ACC112 (cell line): ENCODE measurements around the gene EHBP1.

Experiments used
- H2AFZ ChIP-seq: fragments of 200-600 bp; sonication (generic); one replicate; pipeline ENCODE4 v1.6.0; 2017; ENCODE audit warnings: antibody characterized with exemption, low read length; ENCODE audit not compliant: unreplicated experiment
- H3K27ac ChIP-seq: fragments of 200-600 bp; sonication (generic); 2 replicates; pipeline ENCODE4 v1.5.1; 2014; ENCODE audit warnings: low read depth, mild to moderate bottlenecking, antibody characterized with exemption, low read length, moderate library complexity
- H3K27me3 ChIP-seq: fragments of 200-600 bp; sonication (generic); 2 replicates; pipeline ENCODE4 v1.6.1; 2014; ENCODE audit warnings: mild to moderate bottlenecking, antibody characterized with exemption, low read length, moderate library complexity, mixed read lengths; ENCODE audit not compliant: insufficient read depth
- H3K36me3 ChIP-seq: fragments of 200-600 bp; sonication (generic); 2 replicates; pipeline ENCODE4 v1.6.1; 2016; ENCODE audit warnings: mild to moderate bottlenecking, antibody characterized with exemption, low read length, moderate library complexity, mixed read lengths; ENCODE audit not compliant: insufficient read depth
- H3K4me1 ChIP-seq: fragments of 200-600 bp; sonication (generic); one replicate; pipeline ENCODE4 v1.6.1; 2016; ENCODE audit warnings: low read length, mixed read lengths; ENCODE audit not compliant: insufficient read depth, unreplicated experiment, control insufficient read depth
- H3K4me3 ChIP-seq: fragments of 200-600 bp; sonication (generic); 2 replicates; pipeline ENCODE4 v1.5.1; 2014; ENCODE audit warnings: mild to moderate bottlenecking, low read depth, low read length
- H3K79me2 ChIP-seq: fragments of 200-600 bp; sonication (generic); one replicate; pipeline ENCODE4 v1.6.0; 2016; ENCODE audit warnings: low read length; ENCODE audit not compliant: control insufficient read depth, unreplicated experiment, insufficient read depth

EHBP1 gene

GRCh38 chr2:62719757-62720156, 14.2 kb downstream of the EHBP1 start:
- Histone ChIP-seq H3K4me1 (no peaks in the 10 kb centered on the region), H3K36me3 (peaks cover 24% of the 10 kb centered on the region; the same call in 1 of the 2 replicates), H3K4me3 (no peak overlapping the region), H3K27me3 (no peaks in the 10 kb centered on the region), H3K27ac (no peak overlapping the region), H2AFZ (no peak overlapping the region), H3K79me2 (peaks cover 83% of the 10 kb centered on the region)

GRCh38 chr2:62722679-62723078, 17.2 kb downstream of the EHBP1 start:
- no peak overlapping the region for H3K27ac ChIP-seq
- peaks cover 14% of the 10 kb centered on the region; the same call in 1 of the 2 replicates for H3K36me3 ChIP-seq
- H3K79me2 ChIP-seq: peaks cover 87% of the 10 kb centered on the region
- H2AFZ ChIP-seq: no peak overlapping the region
- no peaks in the 10 kb centered on the region for H3K27me3 ChIP-seq
- H3K4me1 ChIP-seq: no peaks in the 10 kb centered on the region
- no peak overlapping the region for H3K4me3 ChIP-seq

- Histone ChIP-seq H2AFZ (no peak overlapping the region), H3K4me1 (no peaks in the 10 kb centered on the region), H3K79me2 (peaks cover 89% of the 10 kb centered on the region), H3K27ac (no peak overlapping the region), H3K36me3 (peaks cover 14% of the 10 kb centered on the region; the same call in 1 of the 2 replicates), H3K27me3 (no peaks in the 10 kb centered on the region), H3K4me3 (no peak overlapping the region)
Observed at GRCh38 chr2:62723253-62723652, 17.7 kb downstream of the EHBP1 start.

- no peaks in the 10 kb centered on the region for H3K27me3 ChIP-seq
- peaks cover 14% of the 10 kb centered on the region; the same call in 1 of the 2 replicates for H3K36me3 ChIP-seq
- peaks cover 85% of the 10 kb centered on the region for H3K79me2 ChIP-seq
- no peak overlapping the region for H2AFZ ChIP-seq
- H3K4me3 ChIP-seq: no peak overlapping the region
- no peak overlapping the region for H3K27ac ChIP-seq
- no peaks in the 10 kb centered on the region for H3K4me1 ChIP-seq
Observed at GRCh38 chr2:62724106-62724505, 18.6 kb downstream of the EHBP1 start.

DNA sequence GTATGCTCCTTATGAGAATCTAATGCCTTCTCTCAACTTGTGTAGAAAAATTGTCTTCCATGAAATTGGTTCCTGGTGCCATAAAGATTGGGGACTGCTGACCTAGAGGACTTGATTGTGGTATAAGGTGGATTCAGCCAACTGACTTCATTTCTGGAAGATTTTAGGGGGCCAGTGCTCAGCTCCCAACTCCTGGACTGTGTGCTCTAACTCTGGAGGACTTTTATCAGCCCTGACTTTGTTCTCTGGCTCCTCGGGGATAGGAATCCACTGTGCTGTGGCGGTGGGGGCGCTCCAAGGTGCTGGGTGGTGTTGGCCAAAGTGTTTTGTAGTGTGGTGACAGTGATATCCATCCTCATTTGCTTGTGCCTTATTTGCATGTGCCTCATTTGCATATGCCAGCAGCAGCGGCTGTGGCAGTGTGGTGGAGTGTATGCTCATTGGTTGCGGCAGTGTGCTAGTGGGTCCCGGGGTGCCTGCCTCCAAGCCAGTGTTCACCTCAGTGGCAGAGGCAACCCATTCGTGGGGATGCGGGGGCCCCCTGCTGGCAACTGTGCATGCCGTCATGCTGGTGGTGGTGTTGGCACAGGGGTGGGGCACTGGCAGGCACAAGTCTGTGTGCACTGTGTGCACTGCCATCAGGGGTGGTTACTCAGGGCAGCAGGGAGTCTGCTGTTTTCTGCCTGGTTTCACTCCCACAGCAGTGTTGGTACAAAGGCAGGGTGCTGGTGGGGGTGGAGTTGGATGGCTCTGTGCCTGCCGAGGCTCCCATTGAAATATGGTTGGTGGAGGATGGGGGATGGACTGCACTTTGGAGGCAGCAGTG, 19.6 kb downstream of the EHBP1 start:
- Histone ChIP-seq H3K79me2 (peaks cover 84% of the 10 kb centered on the region), H3K4me3 (no peak overlapping the region), H2AFZ (no peak overlapping the region), H3K27ac (no peak overlapping the region), H3K36me3 (peaks cover 17% of the 10 kb centered on the region), H3K27me3 (no peaks in the 10 kb centered on the region), H3K4me1 (no peaks in the 10 kb centered on the region)

DNA sequence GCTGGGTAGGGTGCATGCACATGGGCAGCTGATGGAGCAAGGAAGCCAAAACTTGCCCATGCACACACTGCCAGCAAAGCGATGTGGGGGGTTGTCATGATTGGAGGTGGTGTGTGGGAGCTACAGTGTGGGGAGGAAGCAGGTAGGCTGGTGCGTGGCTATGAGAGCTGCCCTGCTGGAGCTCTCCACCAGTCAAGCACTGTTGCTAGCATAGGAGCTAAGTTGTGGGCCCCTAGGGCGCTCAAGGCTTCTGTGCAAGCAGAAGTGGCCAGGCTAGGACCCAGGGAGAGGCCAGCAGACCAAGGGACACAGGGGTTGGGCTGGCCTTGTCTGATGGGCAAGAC, 20.2 kb downstream of the EHBP1 start:
- Histone ChIP-seq H3K79me2 (peaks cover 85% of the 10 kb centered on the region), H3K27ac (no peak overlapping the region)

DNA sequence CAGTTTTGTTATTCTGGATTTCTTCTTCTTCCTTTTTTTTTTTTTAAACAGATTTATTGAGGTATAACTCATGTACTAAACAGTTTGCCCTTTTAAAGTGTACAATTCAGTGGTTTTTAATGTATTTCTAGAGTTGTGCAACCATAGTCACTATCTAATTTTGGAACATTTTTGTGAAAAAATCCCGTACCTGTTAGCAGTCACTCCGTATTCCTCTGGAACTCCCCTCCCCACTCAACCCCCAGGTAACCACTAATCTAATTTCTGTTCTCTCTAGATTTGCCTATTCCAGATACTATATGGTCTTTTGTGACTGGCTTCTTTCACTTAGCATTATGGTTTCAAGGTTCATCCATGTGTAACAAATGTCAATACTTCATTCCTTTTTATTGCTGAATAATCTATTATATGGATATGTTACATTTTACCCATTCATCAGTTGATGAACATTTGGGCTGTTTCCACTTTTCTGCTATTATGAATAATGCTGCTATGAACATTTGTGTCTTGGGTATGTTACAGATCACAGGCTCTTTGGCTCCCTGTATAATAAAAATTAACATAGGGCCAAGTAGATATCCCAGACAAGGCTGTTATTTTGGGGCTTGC, 21.9 kb downstream of the EHBP1 start:
- Histone ChIP-seq H3K79me2 (peaks cover 82% of the 10 kb centered on the region), H3K27ac (no peak overlapping the region), H3K36me3 (peaks cover 38% of the 10 kb centered on the region)

More for the DNA sequence above, 20.2 kb downstream of the EHBP1 start:
- Histone ChIP-seq H3K27me3 (no peaks in the 10 kb centered on the region), H2AFZ (no peak overlapping the region), H3K36me3 (peaks cover 22% of the 10 kb centered on the region), H3K4me3 (no peak overlapping the region), H3K4me1 (no peaks in the 10 kb centered on the region)

GRCh38 chr2:62727876-62728566, 22.5 kb downstream of the EHBP1 start:
- Histone ChIP-seq H3K36me3 (peaks cover 32% of the 10 kb centered on the region), H3K79me2 (peaks cover 82% of the 10 kb centered on the region), H3K27ac (no peak overlapping the region)

More for the DNA sequence above, 21.9 kb downstream of the EHBP1 start:
- Histone ChIP-seq H2AFZ (no peak overlapping the region), H3K4me3 (no peak overlapping the region), H3K4me1 (no peaks in the 10 kb centered on the region), H3K27me3 (no peaks in the 10 kb centered on the region)

DNA sequence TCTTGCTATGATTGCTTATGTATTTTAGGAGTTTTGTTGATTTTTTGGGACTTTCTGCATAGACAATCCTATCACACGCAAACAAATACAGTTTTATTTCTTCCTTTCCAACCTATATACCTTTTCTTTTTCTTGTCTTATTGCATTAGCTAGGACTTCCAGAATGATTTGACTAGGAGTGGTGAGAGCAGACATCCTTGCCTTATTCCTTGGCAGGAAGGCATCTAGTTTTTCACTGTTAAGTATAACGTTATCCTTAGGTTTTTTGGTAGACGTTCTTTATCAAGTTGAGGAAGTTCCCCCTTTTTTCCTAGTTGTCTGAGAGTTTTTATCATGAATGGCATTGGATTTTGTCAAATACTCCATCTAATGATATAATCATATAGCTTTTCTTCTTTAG, 25.8 kb downstream of the EHBP1 start:
- peaks cover 11% of the 10 kb centered on the region for H3K4me1 ChIP-seq
- H3K27me3 ChIP-seq: no peaks in the 10 kb centered on the region
- no peak overlapping the region for H2AFZ ChIP-seq
- peaks cover 77% of the 10 kb centered on the region for H3K79me2 ChIP-seq
- H3K36me3 ChIP-seq: peaks cover 29% of the 10 kb centered on the region
- no peak overlapping the region for H3K27ac ChIP-seq
- H3K4me3 ChIP-seq: no peak overlapping the region

More at GRCh38 chr2:62727876-62728566, 22.5 kb downstream of the EHBP1 start:
- Histone ChIP-seq H3K27me3 (no peaks in the 10 kb centered on the region), H3K4me3 (no peak overlapping the region), H2AFZ (no peak overlapping the region), H3K4me1 (no peaks in the 10 kb centered on the region)

DNA sequence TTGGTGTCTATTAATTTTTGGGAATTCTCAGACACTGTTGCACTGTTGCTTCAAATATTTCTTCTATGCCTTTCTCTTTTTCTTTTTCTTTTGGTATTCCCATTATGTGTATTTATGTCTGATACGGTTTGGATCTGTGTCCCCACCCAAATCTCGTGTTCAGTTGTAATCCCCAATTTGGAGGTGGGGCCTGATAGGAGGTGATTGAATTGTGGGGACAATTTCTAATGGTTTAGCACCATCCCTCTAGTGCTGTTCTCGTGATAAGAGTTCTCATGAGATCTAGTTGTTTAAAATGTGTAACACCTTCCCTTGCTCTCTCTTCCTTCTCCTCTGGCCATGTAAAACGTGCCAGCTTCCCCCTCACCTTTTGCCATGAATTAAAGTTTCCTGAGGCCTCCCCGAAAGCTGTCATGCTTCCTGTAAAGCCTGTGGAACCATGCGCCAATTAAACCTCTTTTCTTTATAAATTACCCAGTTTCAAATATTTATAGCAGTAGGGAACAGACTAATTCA, 26.8 kb downstream of the EHBP1 start:
- peaks cover 85% of the 10 kb centered on the region for H3K79me2 ChIP-seq
- peaks cover 11% of the 10 kb centered on the region for H3K4me1 ChIP-seq
- H3K27me3 ChIP-seq: no peaks in the 10 kb centered on the region
- H2AFZ ChIP-seq: no peak overlapping the region
- no peak overlapping the region for H3K27ac ChIP-seq
- no peak overlapping the region for H3K4me3 ChIP-seq
- H3K36me3 ChIP-seq: peaks cover 29% of the 10 kb centered on the region
